Activated naive CD8-positive, alpha-beta T cell treated with anti-CD3 and anti-CD28 coated beads, Interleukin-2, amount 10 ng/mL, durations not matched to agents 7 days and 5 days (primary cell): ENCODE measurements around the gene TTC19. TPM values are rescaled to one million over a fixed set of nuclear protein-coding genes. Genes with fewer than 3 reads are reported as not detected.

ENCODE experiments used
- ATAC-seq: fragments of 150-1000 bp; cut with Tn5 transposase; one replicate; pipeline ENCODE4 v1.10.0; 2021; ENCODE audit warnings: low read depth, moderate library complexity
- POLR2A ChIA-PET: fragments of 350-600 bp; sonication (Branson Sonifier 250); formaldehyde crosslinking; loops from one replicate; lab custom pipeline; 2021; ENCODE audit warnings: antibody characterized with exemption; lab: Charles Lee
- DNase-seq: peaks from one replicate; pipeline ENCODE4 v3.0.0; 2021
- H3K27ac Mint-ChIP-seq: one replicate; pipeline ENCODE4 v1.8.0; 2022; ENCODE audit warnings: mild to moderate bottlenecking, mixed read lengths
- H3K27me3 Mint-ChIP-seq: one replicate; pipeline ENCODE4 v1.8.0; 2022; ENCODE audit warnings: mild to moderate bottlenecking, moderate library complexity, mixed read lengths
- H3K36me3 Mint-ChIP-seq: one replicate; pipeline ENCODE4 v1.8.0; 2021; ENCODE audit warnings: mild to moderate bottlenecking, mixed read lengths
- H3K4me1 Mint-ChIP-seq: one replicate; pipeline ENCODE4 v1.8.0; 2021; ENCODE audit warnings: mixed read lengths
- H3K4me3 Mint-ChIP-seq: one replicate; pipeline ENCODE4 v1.8.0; 2022; ENCODE audit warnings: mild to moderate bottlenecking, moderate library complexity, mixed read lengths
- H3K9me3 Mint-ChIP-seq: one replicate; pipeline ENCODE4 v1.8.0; 2021; ENCODE audit warnings: mixed read lengths
- total RNA-seq, 2 experiments: library from RNA; stranded (reverse); gene quantifications; one replicate each; pipeline ENCODE4 v1.2.3, GENCODE V29; 2021

The TTC19 gene
- total RNA-seq, 2 experiments from 2014 or later: 32.5 to 36.7 TPM

DNA sequence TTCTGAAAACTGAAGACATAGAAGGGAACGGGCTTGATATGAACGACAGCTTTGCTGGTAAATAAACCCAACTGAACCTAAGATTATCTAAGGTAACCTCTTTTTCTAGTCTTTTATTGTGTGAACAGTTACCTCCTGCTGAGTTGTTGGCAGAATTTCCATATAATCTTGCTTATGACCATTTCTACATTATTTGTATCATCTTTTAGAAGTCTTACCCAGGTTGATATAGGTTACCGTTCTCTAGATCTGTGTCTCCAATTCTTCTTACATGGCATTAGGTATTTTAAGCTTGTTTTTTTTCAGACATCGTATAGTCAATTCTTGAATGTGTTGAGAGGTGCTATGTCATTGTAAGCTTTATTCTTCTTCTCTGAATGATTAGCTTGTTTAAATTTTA is 24.3 kb downstream of the TTC19 start:
- POLR2A ChIA-PET: no interaction called here
- Mint-ChIP-seq H3K27me3 (no peaks in the 10 kb centered on the region), H3K4me1 (peaks cover 31% of the 10 kb centered on the region), H3K4me3 (no peak overlapping the region), H3K27ac (no peak overlapping the region), H3K9me3 (no peaks in the 10 kb centered on the region), H3K36me3 (peaks cover 59% of the 10 kb centered on the region)
- ATAC-seq: no peak
- DNase-seq: no peak

DNA sequence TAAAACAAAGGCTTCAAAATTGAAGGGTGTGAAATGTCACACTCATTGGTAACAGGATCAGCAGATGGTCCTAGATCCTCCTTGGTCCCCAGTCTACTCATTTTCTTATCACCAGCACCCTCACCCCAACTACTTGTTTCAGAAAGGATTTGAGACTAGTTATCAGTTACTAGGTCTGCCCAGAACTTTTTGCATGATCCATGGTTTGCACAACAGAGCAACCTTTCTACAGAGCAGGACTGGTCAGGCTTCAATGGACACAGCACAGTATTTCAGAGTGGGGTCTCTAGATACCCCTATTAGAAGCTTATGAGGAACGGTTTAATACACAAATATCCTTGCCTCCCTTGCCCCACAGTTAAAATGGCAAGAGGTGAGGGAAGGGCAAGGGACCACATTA is 25.6 kb downstream of the TTC19 start:
- POLR2A ChIA-PET: no interaction called here
- H3K36me3 Mint-ChIP-seq: peaks cover 66% of the 10 kb centered on the region
- H3K27me3 Mint-ChIP-seq: no peaks in the 10 kb centered on the region

DNA sequence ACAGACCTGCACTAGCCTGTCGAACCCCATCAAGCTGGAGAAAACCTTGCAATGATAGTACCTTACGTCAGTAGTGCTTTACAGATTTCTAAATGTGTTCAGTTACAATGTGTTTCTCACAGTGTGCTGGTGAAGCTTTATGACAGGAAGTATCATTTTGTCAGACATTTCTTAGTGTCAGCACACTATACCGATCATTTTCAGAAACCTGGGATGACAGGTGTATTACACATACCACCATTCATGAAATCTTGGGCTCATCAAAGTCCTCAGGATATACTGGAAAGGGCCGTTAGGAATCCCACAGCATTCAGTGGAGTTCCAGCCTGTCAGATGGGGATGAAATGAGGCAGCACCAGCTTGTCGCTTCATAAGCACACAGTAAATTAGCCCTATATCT is 27.3 kb downstream of the TTC19 start:
- H3K4me1 Mint-ChIP-seq: peaks cover 22% of the 10 kb centered on the region
- H3K36me3 Mint-ChIP-seq: peaks cover 66% of the 10 kb centered on the region
- H3K4me3 Mint-ChIP-seq: no peak overlapping the region
- ATAC-seq (no peak), DNase-seq (no peak)
- POLR2A ChIA-PET: interaction anchor here (1.5 kb wide), 1 partner anchor 27 kb away, joined by 7 read pairs; the partner anchor contains the start of genes TTC19 and ZSWIM7
- no peaks in the 10 kb centered on the region for H3K27me3 Mint-ChIP-seq
- no peaks in the 10 kb centered on the region for H3K9me3 Mint-ChIP-seq
- peak overlapping the region; percentile 74 for H3K27ac Mint-ChIP-seq

More for the DNA sequence above, 25.6 kb downstream of the TTC19 start:
- no peaks in the 10 kb centered on the region for H3K9me3 Mint-ChIP-seq
- DNase-seq: no peak
- peaks cover 29% of the 10 kb centered on the region for H3K4me1 Mint-ChIP-seq
- no peak overlapping the region for H3K27ac Mint-ChIP-seq
- ATAC-seq: no peak
- H3K4me3 Mint-ChIP-seq: no peak overlapping the region

DNA sequence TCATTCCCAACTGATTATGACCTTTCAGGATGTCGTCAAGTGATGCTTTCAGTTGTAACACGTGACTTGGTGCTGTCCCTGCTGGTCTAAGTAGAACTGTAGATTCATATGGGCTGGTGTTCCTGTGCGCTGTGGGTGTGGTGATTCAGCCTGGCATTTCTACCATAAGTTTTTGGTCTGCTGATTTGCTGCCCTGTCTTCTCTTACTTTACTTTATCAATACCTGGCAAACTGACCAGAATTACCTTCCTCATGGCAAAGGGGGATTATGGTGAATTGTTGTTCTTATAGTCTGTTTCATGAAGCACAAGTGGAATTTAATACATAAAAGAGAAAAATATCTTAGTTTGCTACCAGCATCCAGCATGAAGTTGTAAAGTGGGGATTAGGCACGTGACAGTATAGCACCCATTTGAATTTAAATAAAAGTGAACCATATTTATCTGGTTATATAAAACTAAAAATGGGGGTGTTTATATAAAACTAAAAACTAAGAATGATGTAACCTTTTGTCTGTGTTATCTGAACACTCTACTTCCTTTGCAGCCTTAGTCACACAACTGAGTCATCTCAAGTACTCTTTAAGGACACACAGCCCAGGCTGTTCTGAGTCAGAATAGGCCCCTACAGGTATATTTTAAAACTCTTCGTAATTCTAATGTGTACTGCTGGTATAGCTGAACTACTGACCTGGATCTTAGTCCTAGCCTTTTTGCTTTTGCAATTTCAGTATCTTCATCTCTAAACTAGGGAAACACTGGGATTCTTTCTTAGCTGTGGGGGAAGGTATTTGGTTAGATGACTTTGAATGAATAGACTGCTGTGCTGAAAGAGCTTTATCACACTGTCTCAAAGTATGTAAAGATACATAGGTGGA is 28.3 kb downstream of the TTC19 start:
- POLR2A ChIA-PET: interaction anchor here (1.5 kb wide), 1 partner anchor 28 kb away, joined by 7 read pairs; the partner anchor contains the start of genes TTC19 and ZSWIM7

DNA sequence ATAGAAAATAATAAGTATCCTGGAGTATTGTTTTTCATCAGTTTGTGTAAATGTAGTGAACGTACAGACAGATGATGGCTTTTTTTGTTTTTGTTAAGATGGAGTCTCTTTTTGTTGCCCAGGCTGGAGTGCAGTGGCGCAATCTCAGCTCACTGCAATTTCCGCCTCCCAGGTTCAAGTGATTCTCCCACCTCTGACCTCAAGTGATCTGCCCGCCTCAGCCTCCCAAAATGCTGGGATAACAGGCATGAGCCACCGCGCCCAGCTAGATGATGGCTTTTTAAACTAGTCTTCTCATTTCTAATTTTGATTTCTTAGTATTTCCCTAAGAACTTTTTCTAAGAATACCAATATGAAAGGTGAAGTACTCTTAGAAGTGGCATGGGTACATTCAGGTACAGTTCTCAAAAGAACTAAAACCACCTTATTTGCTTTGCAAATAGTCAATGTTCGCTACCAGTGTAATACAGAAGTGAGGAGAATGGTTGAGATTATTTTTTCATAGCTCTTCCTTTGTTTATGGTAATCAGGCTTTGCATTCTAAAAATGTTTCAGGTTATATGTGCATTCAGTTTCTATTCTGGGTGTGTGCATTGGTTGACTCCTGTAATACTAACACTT is 34.2 kb downstream of the TTC19 start:
- Mint-ChIP-seq H3K27ac (no peak overlapping the region), H3K27me3 (no peaks in the 10 kb centered on the region), H3K36me3 (peaks cover 51% of the 10 kb centered on the region), H3K9me3 (no peaks in the 10 kb centered on the region), H3K4me1 (peaks cover 10% of the 10 kb centered on the region), H3K4me3 (no peak overlapping the region)
- no peak for DNase-seq
- POLR2A ChIA-PET: no interaction called here
- ATAC-seq: no peak

More for the DNA sequence above, 28.3 kb downstream of the TTC19 start:
- ATAC-seq: peak; percentile 100
- no peak for DNase-seq
- Mint-ChIP-seq H3K36me3 (peaks cover 67% of the 10 kb centered on the region), H3K27ac (peak overlapping the region; percentile 74), H3K27me3 (no peaks in the 10 kb centered on the region), H3K4me1 (peaks cover 20% of the 10 kb centered on the region), H3K9me3 (no peaks in the 10 kb centered on the region), H3K4me3 (peak overlapping the region; percentile 51)

DNA sequence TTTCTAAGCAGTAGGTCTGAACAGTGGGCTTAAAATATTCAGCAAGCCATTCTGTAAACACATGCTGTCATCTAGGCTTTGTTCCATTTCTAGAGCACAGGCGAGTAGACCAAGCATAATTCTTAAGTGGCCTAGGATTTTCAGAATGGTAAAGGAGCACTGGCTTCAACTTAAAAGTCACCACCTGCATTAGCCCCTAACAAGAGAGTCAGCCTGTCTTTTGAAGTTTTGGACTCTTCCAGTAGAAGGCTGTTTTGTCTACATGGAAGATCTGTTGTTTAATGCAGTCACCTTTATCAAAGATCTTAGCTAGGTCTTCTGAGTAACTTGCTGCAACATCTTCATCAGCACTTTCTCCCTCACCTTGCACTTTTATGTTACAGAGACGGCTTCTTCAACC is 36.6 kb downstream of the TTC19 start:
- no peaks in the 10 kb centered on the region for H3K27me3 Mint-ChIP-seq
- no peak overlapping the region for H3K27ac Mint-ChIP-seq
- peaks cover 10% of the 10 kb centered on the region for H3K4me1 Mint-ChIP-seq
- DNase-seq (no peak), ATAC-seq (no peak)
- no peak overlapping the region for H3K4me3 Mint-ChIP-seq
- peaks cover 46% of the 10 kb centered on the region for H3K36me3 Mint-ChIP-seq
- no peaks in the 10 kb centered on the region for H3K9me3 Mint-ChIP-seq
- POLR2A ChIA-PET: no interaction called here

DNA sequence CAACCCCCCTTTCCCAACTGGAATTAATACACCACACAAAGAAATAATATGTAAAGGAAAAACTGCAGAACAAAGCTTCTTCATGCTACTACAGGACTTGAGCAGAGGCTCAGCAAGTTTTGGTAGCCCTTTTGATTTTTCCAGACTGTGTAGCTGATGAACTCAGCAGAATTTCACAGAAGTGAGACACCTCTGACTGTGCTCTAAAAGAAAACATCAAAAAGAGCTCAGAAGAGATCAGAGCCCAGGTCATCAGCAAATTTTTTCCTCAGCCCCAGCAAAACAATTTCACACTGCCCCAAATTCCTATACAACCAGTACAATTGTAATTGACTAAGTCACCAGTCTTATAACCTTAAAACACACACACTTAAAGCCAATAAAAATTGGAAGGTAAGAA is 38.0 kb downstream of the TTC19 start:
- H3K27me3 Mint-ChIP-seq: no peaks in the 10 kb centered on the region
- no peak for ATAC-seq
- peaks cover 10% of the 10 kb centered on the region for H3K4me1 Mint-ChIP-seq
- H3K9me3 Mint-ChIP-seq: no peaks in the 10 kb centered on the region
- POLR2A ChIA-PET: interaction anchor here (0.6 kb wide), 1 partner anchor 560 kb away, joined by 3 read pairs; no protein-coding TSS in a partner anchor
- no peak overlapping the region for H3K4me3 Mint-ChIP-seq
- no peak for DNase-seq
- peaks cover 48% of the 10 kb centered on the region for H3K36me3 Mint-ChIP-seq
- no peak overlapping the region for H3K27ac Mint-ChIP-seq

DNA sequence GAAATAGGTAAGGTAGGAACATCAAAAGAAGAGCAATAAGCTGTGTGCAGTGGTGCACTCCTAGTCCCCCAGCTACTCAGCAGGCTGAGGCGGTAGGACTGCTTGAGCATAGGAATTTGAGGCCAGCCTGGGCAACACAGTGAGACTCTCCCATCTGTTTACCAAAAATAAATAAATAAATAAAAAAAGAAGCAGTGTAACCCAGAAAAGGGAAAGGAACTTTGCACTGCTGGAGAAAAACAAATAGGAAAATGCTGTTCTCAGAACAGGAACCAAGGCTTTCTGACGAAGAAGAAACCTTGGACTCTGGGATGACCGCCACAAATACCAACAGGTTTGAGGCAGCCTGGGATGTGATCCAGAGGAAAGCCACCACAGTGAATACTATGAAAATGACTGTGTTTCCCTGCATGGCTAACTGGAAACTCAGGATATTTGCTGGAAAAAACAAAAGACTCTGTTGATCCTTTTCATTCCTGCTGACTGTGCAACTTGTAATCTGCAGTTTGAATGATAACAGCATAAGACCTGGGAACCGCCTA is 41.2 kb downstream of the TTC19 start:
- Mint-ChIP-seq H3K27ac (no peak overlapping the region), H3K9me3 (no peaks in the 10 kb centered on the region), H3K27me3 (no peaks in the 10 kb centered on the region), H3K4me1 (peaks cover 5% of the 10 kb centered on the region), H3K36me3 (peaks cover 47% of the 10 kb centered on the region), H3K4me3 (no peak overlapping the region)
- POLR2A ChIA-PET: no interaction called here
- DNase-seq (no peak), ATAC-seq (no peak)

DNA sequence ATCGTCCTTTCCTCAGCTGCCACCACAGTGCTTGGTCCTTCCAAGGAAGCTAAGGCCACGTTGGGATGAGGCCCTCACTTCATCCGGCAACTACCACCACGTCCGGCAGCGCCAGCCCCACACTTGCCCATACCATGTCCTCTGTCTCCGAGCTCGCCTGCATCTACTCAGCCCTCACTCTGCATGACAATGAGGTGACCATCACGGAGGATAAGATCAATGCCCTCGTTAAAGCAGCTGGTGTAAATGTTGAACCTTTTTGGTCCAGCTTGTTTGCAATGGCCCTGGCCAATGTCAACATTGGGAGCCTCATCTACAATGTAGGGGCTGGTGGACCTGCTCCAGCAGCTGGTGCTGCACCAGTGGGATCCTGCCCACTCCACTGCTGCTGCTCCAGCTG is 44.9 kb downstream of the TTC19 start:
- Mint-ChIP-seq H3K9me3 (no peaks in the 10 kb centered on the region), H3K36me3 (peaks cover 49% of the 10 kb centered on the region), H3K4me3 (no peak overlapping the region), H3K27me3 (no peaks in the 10 kb centered on the region), H3K27ac (no peak overlapping the region), H3K4me1 (peaks cover 15% of the 10 kb centered on the region)
- DNase-seq (no peak), ATAC-seq (no peak)
- POLR2A ChIA-PET: no interaction called here

DNA sequence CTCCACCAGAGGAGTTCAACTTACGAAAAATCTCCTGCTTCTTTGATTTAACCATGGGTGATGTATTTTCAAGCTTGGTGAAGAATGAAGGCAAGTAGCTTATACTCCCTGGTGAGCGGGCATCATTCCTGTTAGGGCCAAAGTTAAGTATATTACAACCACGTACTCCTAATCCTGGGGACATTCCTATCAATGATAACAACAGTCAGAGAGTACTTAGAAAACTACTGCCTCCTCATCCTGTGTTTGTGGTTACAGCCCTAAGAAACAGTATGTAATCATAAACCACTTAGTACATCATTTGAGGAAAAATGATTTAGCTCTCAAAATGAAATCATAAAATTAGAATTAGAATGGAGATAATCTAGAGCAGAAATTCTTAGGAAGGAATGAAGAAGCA is 47.3 kb downstream of the TTC19 start:
- H3K4me3 Mint-ChIP-seq: no peak overlapping the region
- no peaks in the 10 kb centered on the region for H3K27me3 Mint-ChIP-seq
- no peak for DNase-seq
- H3K9me3 Mint-ChIP-seq: no peaks in the 10 kb centered on the region
- peaks cover 15% of the 10 kb centered on the region for H3K4me1 Mint-ChIP-seq
- H3K27ac Mint-ChIP-seq: no peak overlapping the region
- no peak for ATAC-seq
- POLR2A ChIA-PET: no interaction called here
- peaks cover 44% of the 10 kb centered on the region for H3K36me3 Mint-ChIP-seq

DNA sequence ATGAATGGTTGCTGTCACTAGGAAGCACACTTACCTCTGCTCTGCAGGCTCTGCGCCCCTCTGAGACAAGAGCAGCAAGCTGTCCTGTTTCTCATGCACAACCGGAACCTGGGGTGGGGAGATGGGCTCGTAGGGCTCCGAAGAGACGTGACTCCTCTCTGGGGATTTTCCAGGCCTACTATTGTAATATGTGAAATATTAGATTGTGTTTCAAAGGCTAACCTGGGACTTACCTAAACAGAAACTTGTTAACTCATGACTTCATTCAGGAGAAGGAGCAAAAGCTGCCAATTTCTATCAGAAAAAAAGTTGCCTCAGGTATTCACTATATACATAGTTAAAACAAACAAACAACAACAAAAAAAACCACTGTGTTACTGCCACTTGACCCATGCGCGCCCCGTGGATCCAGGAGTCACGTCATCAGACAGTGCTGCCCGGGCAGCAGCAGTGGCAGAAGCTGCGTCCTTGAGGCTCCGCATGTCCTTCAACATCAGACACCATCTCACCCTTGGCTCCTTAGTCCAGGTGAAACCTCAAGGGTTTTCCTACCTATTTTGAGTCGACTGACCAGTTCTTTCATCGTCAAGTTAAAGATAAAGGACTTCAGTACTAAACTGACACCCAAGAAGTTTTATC is 49.3 kb downstream of the TTC19 start:
- Mint-ChIP-seq H3K27ac (no peak overlapping the region), H3K4me1 (peaks cover 15% of the 10 kb centered on the region), H3K9me3 (peaks cover 1% of the 10 kb centered on the region), H3K27me3 (no peaks in the 10 kb centered on the region), H3K36me3 (peaks cover 50% of the 10 kb centered on the region), H3K4me3 (no peak overlapping the region)
- DNase-seq (no peak), ATAC-seq (no peak)
- POLR2A ChIA-PET: no interaction called here

DNA sequence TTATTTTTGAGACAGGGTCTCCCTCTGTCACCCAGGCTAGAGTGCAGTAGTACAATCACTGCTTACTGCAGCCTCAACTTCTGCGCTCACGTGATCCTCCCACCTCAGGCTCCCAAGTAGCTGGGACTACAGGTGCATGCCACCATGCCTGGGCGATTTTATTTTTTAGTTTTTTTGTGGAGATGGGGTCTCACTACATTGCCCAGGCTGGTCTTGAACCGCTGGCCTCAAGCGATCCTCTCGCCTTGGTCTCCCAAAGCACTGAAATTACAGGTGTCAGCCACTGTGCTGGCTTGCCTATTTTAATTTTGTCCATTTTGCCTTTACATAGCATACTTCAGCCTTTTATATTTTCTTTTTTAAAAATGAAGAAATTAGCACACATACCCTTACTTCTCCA is 51.2 kb downstream of the TTC19 start:
- DNase-seq: no peak
- Mint-ChIP-seq H3K27ac (no peak overlapping the region), H3K4me3 (no peak overlapping the region), H3K9me3 (peaks cover 1% of the 10 kb centered on the region), H3K27me3 (no peaks in the 10 kb centered on the region), H3K36me3 (peaks cover 58% of the 10 kb centered on the region), H3K4me1 (peaks cover 17% of the 10 kb centered on the region)
- POLR2A ChIA-PET: no interaction called here
- no peak for ATAC-seq

DNA sequence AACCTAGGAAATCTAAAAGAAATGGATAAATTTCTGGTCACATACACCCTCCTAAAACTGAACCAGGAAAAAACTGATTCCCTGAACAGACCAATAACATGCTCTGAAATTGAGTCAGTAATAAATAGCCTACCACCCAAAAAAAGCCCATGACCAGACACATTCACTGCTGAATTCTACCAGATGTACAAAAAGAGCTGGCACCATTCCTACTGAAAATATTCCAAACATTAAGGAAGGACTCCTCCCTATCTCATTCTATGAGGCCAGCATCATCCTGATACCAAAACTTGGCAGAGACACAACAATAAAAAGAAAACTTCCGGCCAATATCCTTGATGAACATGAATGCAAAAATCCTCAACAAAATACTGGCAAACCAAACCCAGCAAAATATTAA is 52.9 kb downstream of the TTC19 start:
- Mint-ChIP-seq H3K4me1 (peaks cover 8% of the 10 kb centered on the region), H3K36me3 (peaks cover 55% of the 10 kb centered on the region), H3K27ac (no peak overlapping the region), H3K4me3 (no peak overlapping the region), H3K27me3 (no peaks in the 10 kb centered on the region), H3K9me3 (peaks cover 1% of the 10 kb centered on the region)
- POLR2A ChIA-PET: no interaction called here
- no peak for ATAC-seq
- no peak for DNase-seq
